Retinal pigment epithelial cell (primary cell): ENCODE data around the gene RORB.

Experiments used
- DNase-seq: peaks from one replicate; pipeline ENCODE4 v3.0.0-alpha.2; 2010; ENCODE audit warnings: low read depth
- H3K4me3 ChIP-seq: 2 replicates; pipeline ENCODE4 v1.5.1; 2011; ENCODE audit warnings: mild to moderate bottlenecking, low read length, control low read depth, moderate library complexity
- CTCF ChIP-seq: conservative IDR thresholded peaks from 2 replicates; pipeline ENCODE4 v1.5.1; 2011; ENCODE audit warnings: low read depth, low read length, control low read depth, inconsistent platforms

RORB gene

DNA sequence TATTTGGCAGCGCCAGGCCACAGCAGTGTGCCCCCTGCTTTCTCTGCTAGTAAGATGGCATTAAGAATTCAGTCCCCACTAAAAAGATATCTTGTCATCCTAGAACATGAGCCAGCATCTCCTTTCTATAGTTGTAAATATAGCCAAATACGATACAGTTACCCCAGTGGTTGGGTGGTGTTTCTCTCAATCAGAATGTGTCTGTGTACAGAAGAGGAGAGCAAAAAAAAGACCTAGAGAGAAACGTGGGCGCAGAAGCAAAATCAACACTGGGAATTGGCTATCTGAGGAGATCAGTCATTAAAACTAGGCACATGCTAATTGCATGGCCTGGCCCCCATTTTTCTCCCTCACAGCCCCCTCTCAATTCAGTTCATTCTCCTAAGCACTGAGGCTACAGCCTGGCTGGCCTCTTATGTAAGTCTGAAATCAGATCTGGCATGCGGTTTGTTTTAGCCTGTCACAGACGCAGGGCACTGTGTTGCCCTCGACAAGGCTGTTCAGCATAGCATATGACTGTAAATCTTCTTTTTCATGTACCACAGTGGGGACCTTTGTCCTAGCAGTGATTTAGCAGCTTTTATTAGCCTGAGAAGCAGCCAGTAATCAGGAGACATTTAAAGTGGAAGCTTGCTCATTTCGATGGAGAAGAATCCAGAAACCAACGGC lies 57.8 kb downstream of the RORB start:
- H3K4me3 ChIP-seq, result no peak overlapping the region
- no peak for TF ChIP-seq CTCF
- peak; percentile 64 for DNase-seq

DNA sequence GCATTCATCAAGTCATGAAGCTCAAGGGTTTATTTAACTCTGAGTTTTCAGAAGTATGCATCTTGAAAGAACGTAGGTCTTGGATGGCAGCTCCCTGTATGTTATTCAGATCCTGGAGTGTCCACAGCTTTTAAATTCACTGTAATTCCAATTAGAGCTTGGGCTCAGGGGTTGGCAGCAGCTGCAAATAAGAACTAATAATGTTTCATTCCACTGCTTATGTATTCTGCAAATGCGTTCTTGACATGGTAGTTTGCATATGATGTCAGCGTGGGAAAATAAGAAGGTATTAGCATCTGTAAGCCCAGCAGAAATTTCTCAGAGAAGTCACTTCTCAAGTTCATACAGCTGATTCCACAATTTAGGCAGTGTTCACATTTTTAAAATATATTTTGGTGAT lies 58.4 kb downstream of the RORB start:
- H3K4me3 ChIP-seq, result no peak overlapping the region
- DNase-seq, result peak; percentile 60
- TF ChIP-seq CTCF, result no peak

DNA sequence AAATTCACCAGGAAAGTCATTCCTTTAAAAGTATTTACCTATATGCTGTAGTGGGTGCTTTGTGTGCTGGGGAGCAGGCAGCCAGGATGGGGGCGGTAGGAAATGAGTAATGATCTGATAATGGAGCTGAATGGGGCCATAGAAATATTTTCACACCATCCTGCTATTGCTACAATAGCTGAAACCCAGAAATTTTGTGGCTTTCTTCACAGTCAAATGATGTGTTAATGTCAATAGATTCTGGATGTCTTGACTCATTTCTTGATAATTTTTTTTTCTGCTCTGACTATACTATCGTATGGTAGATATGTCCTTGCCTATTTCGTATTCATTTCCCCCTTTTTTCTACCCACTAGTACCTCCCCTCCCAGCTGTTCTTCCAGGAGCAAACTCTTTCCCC lies 59.5 kb downstream of the RORB start:
- no peak for DNase-seq
- H3K4me3 ChIP-seq, result no peak overlapping the region
- TF ChIP-seq CTCF, result no peak

DNA sequence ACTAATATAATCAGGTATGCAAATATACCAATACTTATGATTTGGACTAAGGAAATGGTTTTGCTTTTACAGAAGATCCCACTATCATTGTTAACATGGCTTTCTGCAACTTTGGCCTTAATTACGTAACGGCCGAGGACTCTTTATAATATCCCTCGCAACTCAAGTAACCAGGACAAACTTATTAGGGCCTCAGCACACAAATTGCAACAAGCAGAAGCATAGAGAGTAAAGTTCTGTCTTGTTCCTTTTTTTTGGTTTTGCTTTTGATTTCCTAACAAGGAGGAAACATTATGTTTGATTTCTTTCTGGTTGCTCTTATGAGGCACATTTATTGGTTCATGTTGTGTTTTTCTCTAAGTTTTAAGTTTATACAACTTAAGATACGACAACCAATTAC lies 60.4 kb downstream of the RORB start:
- TF ChIP-seq CTCF, result no peak
- no peak for DNase-seq
- no peak overlapping the region for H3K4me3 ChIP-seq

DNA sequence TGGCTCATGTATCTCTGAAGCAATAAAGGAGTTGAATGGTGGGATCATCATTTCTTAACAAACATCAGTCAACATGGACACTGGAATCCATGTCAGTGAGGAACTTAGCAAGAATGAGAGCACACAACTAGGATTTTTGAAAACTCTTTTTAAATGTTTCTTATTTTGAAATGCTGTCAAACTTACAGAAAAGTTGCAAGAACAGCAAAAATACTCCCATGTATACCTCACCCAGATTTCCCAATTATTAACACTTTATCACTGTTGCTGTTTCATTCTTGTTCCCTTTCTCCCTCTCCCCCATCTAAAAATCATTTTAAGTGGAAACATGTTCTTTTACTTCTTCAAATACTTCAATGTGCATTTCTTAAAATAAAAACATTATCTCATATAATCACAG lies 65.5 kb downstream of the RORB start:
- no peak overlapping the region for H3K4me3 ChIP-seq
- DNase-seq, result no peak
- no peak for TF ChIP-seq CTCF

GRCh38 chr9:74570879-74571512 lies 73.9 kb downstream of the RORB start:
- H3K4me3 ChIP-seq, result no peak overlapping the region
- no peak for DNase-seq
- TF ChIP-seq CTCF, result peak; percentile 74

DNA sequence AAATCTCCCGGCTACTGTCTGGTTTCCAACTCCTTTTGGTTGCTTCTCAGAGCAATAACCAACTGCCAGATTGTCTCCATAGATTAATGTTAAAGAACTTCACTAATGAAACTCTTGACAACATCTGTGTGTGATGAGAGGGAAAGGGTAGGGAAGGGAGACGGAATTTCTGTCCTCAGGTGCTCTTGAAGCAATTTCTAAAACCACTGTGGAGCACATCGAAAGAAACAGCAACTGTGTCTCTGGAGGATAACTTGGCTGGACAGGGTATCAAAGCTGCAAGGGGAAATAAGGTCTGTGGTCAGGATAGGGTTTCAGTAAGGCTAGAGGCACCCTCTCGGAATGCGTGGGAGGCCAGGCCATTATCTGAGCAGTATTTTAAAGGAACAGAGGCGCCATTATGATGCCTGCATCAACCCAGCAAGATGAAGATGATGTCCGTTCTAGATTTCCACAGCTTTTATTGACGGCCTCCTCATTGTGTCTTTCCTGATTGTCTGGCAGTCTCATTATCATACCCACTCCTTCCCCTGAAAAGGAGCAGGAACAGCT lies 76.6 kb downstream of the RORB start:
- no peak for TF ChIP-seq CTCF
- no peak overlapping the region for H3K4me3 ChIP-seq
- DNase-seq, result no peak
